Osteoblast (primary cell): Measurements from ENCODE around the gene GRM1. TPM values are rescaled to one million over a fixed set of nuclear protein-coding genes. Genes with fewer than 3 reads are reported as not detected.
A peak's percentile ranks its signal among the peaks of the same experiment; 100 is the strongest.

Experiments
- DNase-seq: peaks from one replicate; pipeline ENCODE4 v3.0.0; 2011; ENCODE audit warnings: low spot score, mixed read lengths; ENCODE audit not compliant: insufficient read length; ENCODE audit errors: missing footprints
- H2AFZ ChIP-seq: 2 replicates; pipeline ENCODE4 v1.6.0; 2011; ENCODE audit warnings: mild to moderate bottlenecking, low read length
- H3K27ac ChIP-seq: 2 replicates; pipeline ENCODE4 v1.5.1; 2011; ENCODE audit warnings: mild to moderate bottlenecking, low read depth, low read length, moderate library complexity
- H3K27me3 ChIP-seq: 2 replicates; pipeline ENCODE4 v1.6.0; 2012; ENCODE audit warnings: mild to moderate bottlenecking, control low read depth, inconsistent platforms, low read length, moderate library complexity; ENCODE audit not compliant: insufficient read depth
- H3K36me3 ChIP-seq: 2 replicates; pipeline ENCODE4 v1.5.1; 2011; ENCODE audit warnings: mild to moderate bottlenecking, low read length, control low read depth, moderate library complexity; ENCODE audit not compliant: insufficient read depth
- H3K4me1 ChIP-seq: 2 replicates; pipeline ENCODE4 v1.5.1; 2011; ENCODE audit warnings: mild to moderate bottlenecking, low read length, control low read depth, moderate library complexity; ENCODE audit not compliant: insufficient read depth
- H3K4me2 ChIP-seq: 2 replicates; pipeline ENCODE4 v1.6.0; 2011; ENCODE audit warnings: mild to moderate bottlenecking, low read length; ENCODE audit not compliant: insufficient read depth
- H3K4me3 ChIP-seq: fragments of 200-600 bp; sonication (generic); 3 replicates; pipeline ENCODE4 v1.5.1; 2012; ENCODE audit warnings: mild to moderate bottlenecking, low read length, inconsistent platforms; ENCODE audit not compliant: insufficient read depth
- H3K79me2 ChIP-seq: 2 replicates; pipeline ENCODE4 v1.6.0; 2012; ENCODE audit warnings: mild to moderate bottlenecking, low read length, control low read depth, inconsistent platforms; ENCODE audit not compliant: insufficient read depth
- H3K9me3 ChIP-seq: 2 replicates; pipeline ENCODE4 v1.5.1; 2011; ENCODE audit warnings: low read depth, low read length, control low read depth
- H4K20me1 ChIP-seq: 2 replicates; pipeline ENCODE4 v1.6.0; 2012; ENCODE audit warnings: mild to moderate bottlenecking, low read length, control low read depth; ENCODE audit not compliant: insufficient read depth
- CTCF ChIP-seq: IDR thresholded peaks from 2 replicates; pipeline ENCODE4 v1.5.1; 2011; ENCODE audit warnings: mild to moderate bottlenecking, low read depth, low read length, moderate library complexity; ENCODE audit errors: extremely low read depth
- total RNA-seq: library from RNA; depleted of rRNA; stranded (reverse); fragments of >200 nt; gene quantifications from 2 replicates; pipeline ENCODE4 v1.2.3, GENCODE V29; 2012

The GRM1 gene
- total RNA-seq, 1 donor, result under 0.01 TPM

- no peaks in the 10 kb centered on the region for H3K9me3 ChIP-seq
- no peaks in the 10 kb centered on the region for H3K79me2 ChIP-seq
- DNase-seq, result peak; percentile 9
- no peak overlapping the region for H3K4me3 ChIP-seq
- H3K36me3 ChIP-seq, result no peaks in the 10 kb centered on the region
- peak overlapping the region; percentile 11 for H3K4me2 ChIP-seq
- no peaks in the 10 kb centered on the region for H4K20me1 ChIP-seq
- H3K27ac ChIP-seq, result no peak overlapping the region
- H2AFZ ChIP-seq, result no peak overlapping the region
- H3K4me1 ChIP-seq, result peaks cover 43% of the 10 kb centered on the region
- TF ChIP-seq CTCF, result no peak
- no peaks in the 10 kb centered on the region for H3K27me3 ChIP-seq
These were observed 332.5 kb downstream of the GRM1 start for GRCh38 chr6:146361128-146361924.

GRCh38 chr6:146363838-146364607, 335.2 kb downstream of the GRM1 start:
- Histone ChIP-seq H3K36me3 (no peaks in the 10 kb centered on the region), H3K4me1 (peaks cover 24% of the 10 kb centered on the region), H3K27me3 (no peaks in the 10 kb centered on the region), H3K27ac (no peak overlapping the region), H3K4me3 (no peak overlapping the region), H2AFZ (no peak overlapping the region), H3K79me2 (no peaks in the 10 kb centered on the region), H4K20me1 (no peaks in the 10 kb centered on the region), H3K4me2 (no peak overlapping the region), H3K9me3 (no peaks in the 10 kb centered on the region)
- no peak for TF ChIP-seq CTCF
- DNase-seq, result no peak

GRCh38 chr6:146364816-146365594, 336.1 kb downstream of the GRM1 start:
- Histone ChIP-seq H3K9me3 (no peaks in the 10 kb centered on the region), H3K27me3 (no peaks in the 10 kb centered on the region), H2AFZ (no peak overlapping the region), H3K36me3 (no peaks in the 10 kb centered on the region), H3K4me3 (no peak overlapping the region), H3K4me2 (no peak overlapping the region), H3K4me1 (peaks cover 17% of the 10 kb centered on the region), H4K20me1 (no peaks in the 10 kb centered on the region), H3K79me2 (no peaks in the 10 kb centered on the region), H3K27ac (no peak overlapping the region)
- no peak for TF ChIP-seq CTCF
- DNase-seq, result no peak
